Measurements from ENCODE around the gene C19orf25. TPM values are rescaled to one million over a fixed set of nuclear protein-coding genes. Genes with fewer than 3 reads are reported as not detected.

C19orf25 gene
- total RNA-seq, 1 experiment from 2014 or later, result 35.0 TPM

DNA sequence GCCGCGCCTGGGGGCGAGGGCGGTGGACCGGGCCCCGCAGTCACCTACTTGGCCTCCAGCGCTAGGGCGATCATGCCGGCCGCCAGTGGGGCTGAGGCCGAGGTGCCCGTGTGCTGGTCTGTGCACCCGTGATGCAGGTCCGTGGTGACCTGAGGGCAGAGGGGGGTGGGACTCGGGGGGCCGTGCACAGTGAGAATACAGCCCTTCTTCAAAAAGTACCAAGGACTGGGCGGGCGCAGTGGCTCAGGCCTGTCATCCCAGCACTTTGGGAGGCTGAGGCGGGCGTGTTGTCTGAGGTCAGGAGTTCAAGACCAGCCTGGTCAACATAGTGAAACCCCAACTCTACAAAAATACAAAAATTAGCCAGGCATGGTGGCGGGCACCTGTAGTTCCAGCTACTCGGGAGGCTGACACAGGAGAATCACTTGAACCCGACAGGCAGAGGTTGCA, 5.0 kb upstream of the C19orf25 start:
- no peaks in the 10 kb centered on the region for H3K27me3 ChIP-seq (replicated peaks; ENCODE audit: insufficient read depth, low read depth, low read length, poor library complexity)
- ChIA-PET CTCF (no interaction called here), POLR2A (ENCODE audit: low non-redundant PET) (no interaction called here)
- no peak overlapping the region for H3K27ac ChIP-seq (ENCODE audit: low read depth, low read length, poor library complexity, severe bottlenecking)
- intact Hi-C loops (cut with micrococcal nuclease; ENCODE audit: unreplicated experiment), result no loop called here
- TF ChIP-seq EZH2 (IDR thresholded peaks at IDR 0.05; ENCODE audit: borderline replicate concordance, low read depth, low read length, poor library complexity, severe bottlenecking), result no peak
- no peak for TF ChIP-seq CTCF (conservative IDR thresholded peaks at IDR 0.05; ENCODE audit: low read depth, low read length)
- no peak overlapping the region for H3K4me3 ChIP-seq (ENCODE audit: low read depth, low read length, poor library complexity, severe bottlenecking)
- H3K4me1 ChIP-seq (ENCODE audit: insufficient read depth, low read length, poor library complexity, severe bottlenecking), result no peaks in the 10 kb centered on the region
- no peak for DNase-seq (ENCODE audit: low spot score)
- H3K9me3 ChIP-seq (ENCODE audit: low read depth, low read length, poor library complexity, severe bottlenecking), result no peaks in the 10 kb centered on the region
- BruUV-seq (replicated peaks), result no TSS peak
- no peaks in the 10 kb centered on the region for H3K36me3 ChIP-seq (ENCODE audit: insufficient read depth, low read length, poor library complexity, severe bottlenecking)

DNA sequence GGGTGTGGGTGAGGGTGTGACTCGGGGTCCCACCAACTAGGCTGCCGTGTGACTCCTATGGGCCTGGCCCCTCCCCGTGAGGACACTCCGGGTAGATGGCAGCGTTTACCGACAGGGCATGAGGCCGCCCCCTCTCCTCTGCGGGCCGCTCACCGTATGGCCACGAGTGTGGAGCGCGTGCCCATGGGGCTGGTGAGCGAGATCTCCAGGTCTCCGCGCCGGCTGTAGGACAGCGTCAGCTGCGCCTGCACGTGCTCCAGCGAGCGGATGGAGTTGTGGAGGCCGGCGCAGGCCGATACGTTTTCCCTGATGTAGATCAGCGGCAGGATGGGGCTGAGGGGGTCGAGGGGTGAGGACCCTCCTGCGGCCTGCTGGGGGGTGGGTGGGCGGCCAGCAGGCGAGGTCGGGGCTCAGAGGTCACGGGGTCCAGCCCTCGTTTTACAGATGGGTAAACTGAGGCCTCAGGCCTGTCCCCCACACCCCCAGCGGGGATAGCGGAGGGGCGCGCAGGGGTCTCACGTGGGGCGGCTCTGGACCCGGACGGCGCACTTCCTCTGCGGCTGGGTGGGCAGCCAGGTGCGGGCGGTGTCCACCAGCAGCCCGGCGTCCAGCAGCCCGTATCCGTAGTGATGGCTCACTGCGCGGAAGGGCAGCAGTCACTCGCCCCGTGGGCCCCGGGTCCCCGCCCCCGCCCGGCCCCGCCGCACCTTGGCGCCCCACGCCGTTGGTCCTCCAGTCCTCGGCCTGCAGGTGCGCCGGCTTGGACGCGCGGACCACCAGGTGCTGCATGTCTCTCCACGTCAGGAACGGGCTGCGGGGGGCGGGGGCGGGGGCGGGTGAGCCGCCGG, 4.3 kb upstream of the C19orf25 start:
- Histone ChIP-seq H3K36me3 (ENCODE audit: insufficient read depth, low read length, poor library complexity, severe bottlenecking) (no peaks in the 10 kb centered on the region), H3K4me3 (ENCODE audit: low read depth, low read length, poor library complexity, severe bottlenecking) (no peak overlapping the region), H3K27me3 (replicated peaks; ENCODE audit: insufficient read depth, low read depth, low read length, poor library complexity) (no peaks in the 10 kb centered on the region), H3K9me3 (ENCODE audit: low read depth, low read length, poor library complexity, severe bottlenecking) (no peaks in the 10 kb centered on the region), H3K27ac (ENCODE audit: low read depth, low read length, poor library complexity, severe bottlenecking) (no peak overlapping the region), H3K4me1 (ENCODE audit: insufficient read depth, low read length, poor library complexity, severe bottlenecking) (no peaks in the 10 kb centered on the region)
- ChIA-PET CTCF (no interaction called here), POLR2A (ENCODE audit: low non-redundant PET) (no interaction called here)
- intact Hi-C loops (cut with micrococcal nuclease; ENCODE audit: unreplicated experiment), result no loop called here
- BruUV-seq (replicated peaks), result no TSS peak
- no peak for DNase-seq (ENCODE audit: low spot score)
- TF ChIP-seq EZH2 (IDR thresholded peaks at IDR 0.05; ENCODE audit: borderline replicate concordance, low read depth, low read length, poor library complexity, severe bottlenecking) (no peak), CTCF (conservative IDR thresholded peaks at IDR 0.05; ENCODE audit: low read depth, low read length) (no peak)

DNA sequence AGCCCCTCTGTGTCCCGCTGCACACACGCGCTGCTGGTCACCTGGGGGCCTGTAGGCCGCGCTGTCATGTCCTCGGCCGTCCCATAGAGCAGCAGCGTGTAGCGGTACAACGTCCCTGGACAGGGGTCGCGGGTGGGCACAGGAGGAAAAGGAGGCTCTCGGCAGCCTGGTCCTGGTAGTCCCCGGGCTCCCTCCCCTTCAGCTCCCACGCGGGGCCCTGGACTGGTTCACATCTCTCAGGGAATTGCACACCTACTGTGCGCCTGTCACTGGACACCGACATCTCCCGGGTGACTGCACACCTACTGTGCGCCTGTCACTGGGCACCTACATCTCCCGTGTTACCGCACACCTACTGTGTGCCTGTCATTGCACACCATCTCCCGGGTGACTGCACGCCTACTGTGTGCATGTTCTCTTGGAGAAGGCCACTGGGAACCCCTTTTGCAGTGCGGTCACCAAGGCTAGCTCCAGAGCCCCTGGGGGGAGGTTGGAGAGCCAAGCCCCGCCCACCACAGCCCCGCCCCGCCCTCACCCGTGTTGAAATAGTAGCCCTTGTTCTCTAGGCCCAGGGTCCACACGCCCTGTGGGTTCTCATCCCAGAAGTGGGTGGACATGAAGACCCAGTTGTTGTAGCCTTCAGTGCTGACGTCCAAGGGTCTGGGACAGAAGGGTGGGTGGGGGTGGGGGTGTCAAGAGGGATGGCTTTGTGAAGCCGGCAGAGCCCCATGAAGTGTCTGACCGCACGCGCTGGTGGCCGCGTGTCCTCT, 3.5 kb upstream of the C19orf25 start:
- no peak overlapping the region for H3K4me3 ChIP-seq (ENCODE audit: low read depth, low read length, poor library complexity, severe bottlenecking)
- TF ChIP-seq CTCF (conservative IDR thresholded peaks at IDR 0.05; ENCODE audit: low read depth, low read length), result no peak
- TF ChIP-seq EZH2 (IDR thresholded peaks at IDR 0.05; ENCODE audit: borderline replicate concordance, low read depth, low read length, poor library complexity, severe bottlenecking), result no peak
- CTCF ChIA-PET, result no interaction called here
- POLR2A ChIA-PET (ENCODE audit: low non-redundant PET), result no interaction called here
- no peaks in the 10 kb centered on the region for H3K27me3 ChIP-seq (replicated peaks; ENCODE audit: insufficient read depth, low read depth, low read length, poor library complexity)
- H3K27ac ChIP-seq (ENCODE audit: low read depth, low read length, poor library complexity, severe bottlenecking), result no peak overlapping the region
- intact Hi-C loops (cut with micrococcal nuclease; ENCODE audit: unreplicated experiment), result no loop called here
- H3K9me3 ChIP-seq (ENCODE audit: low read depth, low read length, poor library complexity, severe bottlenecking), result no peaks in the 10 kb centered on the region
- no peak for DNase-seq (ENCODE audit: low spot score)
- BruUV-seq (replicated peaks), result no TSS peak
- H3K36me3 ChIP-seq (ENCODE audit: insufficient read depth, low read length, poor library complexity, severe bottlenecking), result peaks cover under 1% of the 10 kb centered on the region
- no peaks in the 10 kb centered on the region for H3K4me1 ChIP-seq (ENCODE audit: insufficient read depth, low read length, poor library complexity, severe bottlenecking)
